Breast epithelium (tissue), 4 donors: ENCODE measurements around the gene MIA3. TPM values are rescaled to one million over a fixed set of nuclear protein-coding genes. Genes with fewer than 3 reads are reported as not detected.

Source experiments
- DNase-seq, 2 donors: peaks; one replicate each; pipeline ENCODE4 v3.0.0-alpha.2; 2019; ENCODE audit warnings: low spot score in 2 of 2
- H3K27ac ChIP-seq, 2 donors: fragments of 200-600 bp; sonication (generic) in 1 of 2; one replicate each; pipeline ENCODE4 v1.5.1; 2016 to 2019; ENCODE audit warnings: mild to moderate bottlenecking in 1 of 2
- H3K27me3 ChIP-seq, 2 donors: fragments of 200-600 bp; sonication (generic) in 1 of 2; one replicate each; pipeline versions ENCODE4 v1.5.1 to v1.6.0; 2017 to 2019; ENCODE audit warnings: control low read depth in 1 of 2, mild to moderate bottlenecking in 1 of 2
- H3K36me3 ChIP-seq: fragments of 200-600 bp; one replicate; pipeline ENCODE4 v1.5.1; 2019
- H3K4me1 ChIP-seq, 2 donors: fragments of 200-600 bp; sonication (generic); one replicate each; pipeline ENCODE4 v1.5.1; 2016 to 2019; ENCODE audit warnings: control low read depth in 1 of 2
- H3K4me3 ChIP-seq, 3 donors: fragments of 200-600 bp; sonication (generic); 1 replicate in 2 of 3; 2 replicates in 1 of 3; pipeline ENCODE4 v1.5.1; 2016 to 2019; ENCODE audit warnings: mild to moderate bottlenecking in 3 of 3, moderate library complexity in 2 of 3
- H3K9me3 ChIP-seq, 2 donors: fragments of 200-600 bp; sonication (generic) in 1 of 2; one replicate each; pipeline ENCODE4 v1.5.1; 2016 to 2019; ENCODE audit warnings: control low read depth in 1 of 2
- POLR2A ChIP-seq: fragments of 450-650 bp; IDR thresholded peaks from one replicate; pipeline ENCODE4 v1.6.1; 2016; ENCODE audit warnings: antibody characterized with exemption, mild to moderate bottlenecking, moderate library complexity
- POLR2AphosphoS5 ChIP-seq, 3 donors: sonication (generic); formaldehyde crosslinking; IDR thresholded peaks; one replicate each; pipeline ENCODE4 v1.6.1; 2017; ENCODE audit warnings: antibody characterized with exemption in 3 of 3
- intact Hi-C: fragments of 100-400 bp; cut with DNase I; formaldehyde crosslinking; loops from one replicate; pipeline ENCODE4 v1.15.1; 2023; ENCODE audit warnings: low total_unique reads
- total RNA-seq, 3 donors: library from RNA; depleted of rRNA; stranded (reverse); fragments of >200 nt; gene quantifications; one replicate each; pipeline ENCODE4 v1.1.0, GENCODE V29; 2016
- TF ChIP-seq, protein P1 (sequence below), 3 donors: fragments of 450-650 bp; IDR thresholded peaks; one replicate each; pipeline ENCODE4 v1.5.1; 2016 to 2017; ENCODE audit warnings: antibody characterized with exemption in 3 of 3, mild to moderate bottlenecking in 3 of 3, moderate library complexity in 3 of 3

MIA3 gene
- total RNA-seq, 3 donors from 2014 or later, result 54.4 to 101 (median 55.7) TPM

DNA sequence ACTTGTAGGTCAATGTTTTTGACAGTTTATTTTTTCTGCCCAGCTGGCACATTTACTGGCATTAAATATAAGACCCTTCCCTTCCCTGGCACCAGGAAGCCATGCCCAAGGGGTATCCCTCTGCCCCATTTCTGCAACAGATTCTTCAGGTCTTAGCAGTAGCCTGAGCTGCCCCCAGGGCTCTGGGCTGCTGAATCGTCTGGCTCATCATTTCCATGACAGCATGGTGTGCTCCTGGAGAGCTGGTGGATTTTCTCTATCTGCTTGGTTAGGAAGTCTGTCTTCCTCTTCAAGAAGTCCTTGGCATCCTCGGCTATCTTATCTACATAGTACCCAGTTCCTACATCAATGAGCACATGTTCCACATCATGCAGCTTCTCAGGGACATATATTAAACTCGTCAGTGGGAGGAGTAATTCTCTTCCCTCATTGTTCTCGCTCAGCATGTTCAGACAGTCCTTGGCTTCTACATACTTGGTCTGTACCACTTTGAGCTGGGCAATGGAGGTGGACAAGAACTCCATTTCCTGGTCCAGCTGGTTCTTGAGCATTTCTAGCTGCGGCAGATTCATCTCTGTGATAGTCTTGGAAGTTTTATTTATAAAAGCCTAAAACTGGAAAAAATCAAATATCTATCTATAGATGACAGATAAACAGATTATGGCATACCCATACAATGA is 23.5 kb downstream of the MIA3 start:
- Histone ChIP-seq H3K27me3 (no peaks in the 10 kb centered on the region), H3K4me1 (no peaks in the 10 kb centered on the region), H3K36me3 (no peaks in the 10 kb centered on the region), H3K27ac (no peak overlapping the region), H3K9me3 (no peaks in the 10 kb centered on the region), H3K4me3 (no peak overlapping the region)
- TF ChIP-seq POLR2A (no peak), POLR2AphosphoS5 (IDR thresholded peaks at IDR 0.05) (no peak)
- TF ChIP-seq, protein P1, sequence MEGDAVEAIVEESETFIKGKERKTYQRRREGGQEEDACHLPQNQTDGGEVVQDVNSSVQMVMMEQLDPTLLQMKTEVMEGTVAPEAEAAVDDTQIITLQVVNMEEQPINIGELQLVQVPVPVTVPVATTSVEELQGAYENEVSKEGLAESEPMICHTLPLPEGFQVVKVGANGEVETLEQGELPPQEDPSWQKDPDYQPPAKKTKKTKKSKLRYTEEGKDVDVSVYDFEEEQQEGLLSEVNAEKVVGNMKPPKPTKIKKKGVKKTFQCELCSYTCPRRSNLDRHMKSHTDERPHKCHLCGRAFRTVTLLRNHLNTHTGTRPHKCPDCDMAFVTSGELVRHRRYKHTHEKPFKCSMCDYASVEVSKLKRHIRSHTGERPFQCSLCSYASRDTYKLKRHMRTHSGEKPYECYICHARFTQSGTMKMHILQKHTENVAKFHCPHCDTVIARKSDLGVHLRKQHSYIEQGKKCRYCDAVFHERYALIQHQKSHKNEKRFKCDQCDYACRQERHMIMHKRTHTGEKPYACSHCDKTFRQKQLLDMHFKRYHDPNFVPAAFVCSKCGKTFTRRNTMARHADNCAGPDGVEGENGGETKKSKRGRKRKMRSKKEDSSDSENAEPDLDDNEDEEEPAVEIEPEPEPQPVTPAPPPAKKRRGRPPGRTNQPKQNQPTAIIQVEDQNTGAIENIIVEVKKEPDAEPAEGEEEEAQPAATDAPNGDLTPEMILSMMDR (IDR thresholded peaks at IDR 0.05), result no peak
- no peak for DNase-seq
- intact Hi-C loops, result no loop called here

- H3K27me3 ChIP-seq, result no peaks in the 10 kb centered on the region
- DNase-seq, result no peak
- no peak overlapping the region for H3K27ac ChIP-seq
- TF ChIP-seq POLR2AphosphoS5 (IDR thresholded peaks at IDR 0.05) (no peak), POLR2A (no peak)
- TF ChIP-seq, protein P1 (IDR thresholded peaks at IDR 0.05), result no peak
- H3K9me3 ChIP-seq, result no peaks in the 10 kb centered on the region
- no peak overlapping the region for H3K4me3 ChIP-seq
- intact Hi-C loops, result no loop called here
- H3K4me1 ChIP-seq, result no peaks in the 10 kb centered on the region
- no peaks in the 10 kb centered on the region for H3K36me3 ChIP-seq
Measured at GRCh38 chr1:222642468-222642867, 24.6 kb downstream of the MIA3 start.

- Histone ChIP-seq H3K4me1 (no peaks in the 10 kb centered on the region), H3K27ac (peak overlapping the region; percentile 95 to 98), H3K4me3 (peak overlapping the region; percentile 65 to 90 (median 86)), H3K36me3 (no peaks in the 10 kb centered on the region), H3K27me3 (no peaks in the 10 kb centered on the region), H3K9me3 (no peaks in the 10 kb centered on the region)
- intact Hi-C loops, result no loop called here
- no peak for TF ChIP-seq POLR2A
- no peak for TF ChIP-seq POLR2AphosphoS5 (IDR thresholded peaks at IDR 0.05)
- TF ChIP-seq, protein P1 (IDR thresholded peaks at IDR 0.05), result no peak
- no peak for DNase-seq
Measured at GRCh38 chr1:222643606-222643937, 25.7 kb downstream of the MIA3 start.

- Histone ChIP-seq H3K27me3 (no peaks in the 10 kb centered on the region), H3K9me3 (no peaks in the 10 kb centered on the region), H3K36me3 (no peaks in the 10 kb centered on the region), H3K4me1 (no peaks in the 10 kb centered on the region), H3K4me3 (peak overlapping the region; percentile 65 to 90 (median 86)), H3K27ac (peak overlapping the region; percentile 95 to 98)
- TF ChIP-seq POLR2AphosphoS5 (IDR thresholded peaks at IDR 0.05) (peak; percentile 84 to 89 (median 88)), POLR2A (no peak)
- intact Hi-C loops, result no loop called here
- peak; percentile 95 for DNase-seq
Measured at GRCh38 chr1:222643938-222644635, 26.2 kb downstream of the MIA3 start.

GRCh38 chr1:222644636-222644980 is 26.7 kb downstream of the MIA3 start:
- Histone ChIP-seq H3K9me3 (no peaks in the 10 kb centered on the region), H3K36me3 (no peaks in the 10 kb centered on the region), H3K27me3 (no peaks in the 10 kb centered on the region), H3K4me1 (no peaks in the 10 kb centered on the region), H3K27ac (peak overlapping the region; percentile 95 to 98), H3K4me3 (peak overlapping the region; percentile 65 to 90 (median 86))
- no peak for DNase-seq
- intact Hi-C loops, result no loop called here
- TF ChIP-seq, protein P1 (IDR thresholded peaks at IDR 0.05), result no peak
- no peak for TF ChIP-seq POLR2AphosphoS5 (IDR thresholded peaks at IDR 0.05)
- no peak for TF ChIP-seq POLR2A
